GM11168 (cell line): Measurements from ENCODE around the gene SPAG4.

ENCODE experiments used
- in situ Hi-C: fragments of 300-500 bp; cut with MboI; formaldehyde crosslinking; loops from one replicate; pipeline ENCODE4 v1.12.0; 2022; ENCODE audit warnings: low sequenced_read_pairs; ENCODE audit not compliant: unreplicated experiment

SPAG4 gene

GRCh38 chr20:35652641-35653429 is 37.2 kb downstream of the SPAG4 start:
- in situ Hi-C loops = no loop called here

GRCh38 chr20:35653430-35653734 is 37.8 kb downstream of the SPAG4 start:
- in situ Hi-C loops = no loop called here

GRCh38 chr20:35653893-35654292 is 38.3 kb downstream of the SPAG4 start:
- in situ Hi-C loops = no loop called here

GRCh38 chr20:35654415-35654814 is 38.8 kb downstream of the SPAG4 start:
- in situ Hi-C loops = no loop called here

GRCh38 chr20:35657271-35657670 is 41.6 kb downstream of the SPAG4 start:
- in situ Hi-C loops = no loop called here

GRCh38 chr20:35660122-35660937 is 44.7 kb downstream of the SPAG4 start:
- in situ Hi-C loops = no loop called here

GRCh38 chr20:35661053-35661452 is 45.4 kb downstream of the SPAG4 start:
- in situ Hi-C loops = no loop called here

GRCh38 chr20:35661908-35662307 is 46.3 kb downstream of the SPAG4 start:
- in situ Hi-C loops = no loop called here

- in situ Hi-C loops = no loop called here
These were observed 46.9 kb downstream of the SPAG4 start for GRCh38 chr20:35662551-35662950.

- in situ Hi-C loops = no loop called here
These were observed 48.2 kb downstream of the SPAG4 start for GRCh38 chr20:35663516-35664465.

GRCh38 chr20:35664466-35665206 is 49.0 kb downstream of the SPAG4 start, which contains the start of the genes CPNE1 and RBM12:
Gene CPNE1, minus strand, starts transcription at chr20:35664900. Its CDS starts 31,977 bp downstream, at chr20:35632923.
Gene RBM12, minus strand, starts transcription at chr20:35664900. Its CDS starts 9,578 bp downstream, at chr20:35655322.
- in situ Hi-C loops = no loop called here

- in situ Hi-C loops = no loop called here
These were observed 50.3 kb downstream of the SPAG4 start for GRCh38 chr20:35665949-35666288.

- in situ Hi-C loops = no loop called here
These were observed 53.6 kb downstream of the SPAG4 start for GRCh38 chr20:35669221-35669620.

GRCh38 chr20:35669681-35670080 is 54.1 kb downstream of the SPAG4 start:
- in situ Hi-C loops = no loop called here
